ENCODE data around the gene ARID1B.
"Not testable (repeated sequence)": the region's sequence is repeated elsewhere in the genome, so short reads cannot be mapped to it uniquely, and the experiment has no call there.

ARID1B gene

DNA sequence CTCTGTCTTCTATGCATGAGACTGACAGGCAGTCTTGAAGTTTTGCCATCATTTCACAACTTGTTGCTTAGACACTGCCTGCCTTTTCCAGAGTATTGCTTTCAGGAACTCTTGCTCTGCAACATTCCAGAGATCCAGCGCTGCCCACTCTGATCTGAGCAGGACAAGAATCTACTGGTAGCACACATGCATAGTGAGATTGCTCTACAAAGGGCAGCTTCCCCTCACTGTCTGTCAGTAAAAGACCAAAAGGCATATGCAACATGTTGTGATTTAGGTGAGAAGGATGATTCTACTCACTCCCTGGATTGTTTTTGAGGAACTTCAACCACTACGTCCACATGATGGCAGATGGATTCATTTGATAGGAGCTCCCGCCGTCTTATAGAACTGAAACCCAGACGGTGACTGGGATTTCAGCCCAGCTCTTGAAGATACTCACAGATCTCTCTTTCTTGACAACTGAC is 259.1 kb downstream of the ARID1B start:
- DNase-seq (ENCODE audit: low read depth): no peak
- no peak overlapping the region for H3K4me3 ChIP-seq (ENCODE audit: low read depth, low read length)
- TF ChIP-seq, protein P1, sequence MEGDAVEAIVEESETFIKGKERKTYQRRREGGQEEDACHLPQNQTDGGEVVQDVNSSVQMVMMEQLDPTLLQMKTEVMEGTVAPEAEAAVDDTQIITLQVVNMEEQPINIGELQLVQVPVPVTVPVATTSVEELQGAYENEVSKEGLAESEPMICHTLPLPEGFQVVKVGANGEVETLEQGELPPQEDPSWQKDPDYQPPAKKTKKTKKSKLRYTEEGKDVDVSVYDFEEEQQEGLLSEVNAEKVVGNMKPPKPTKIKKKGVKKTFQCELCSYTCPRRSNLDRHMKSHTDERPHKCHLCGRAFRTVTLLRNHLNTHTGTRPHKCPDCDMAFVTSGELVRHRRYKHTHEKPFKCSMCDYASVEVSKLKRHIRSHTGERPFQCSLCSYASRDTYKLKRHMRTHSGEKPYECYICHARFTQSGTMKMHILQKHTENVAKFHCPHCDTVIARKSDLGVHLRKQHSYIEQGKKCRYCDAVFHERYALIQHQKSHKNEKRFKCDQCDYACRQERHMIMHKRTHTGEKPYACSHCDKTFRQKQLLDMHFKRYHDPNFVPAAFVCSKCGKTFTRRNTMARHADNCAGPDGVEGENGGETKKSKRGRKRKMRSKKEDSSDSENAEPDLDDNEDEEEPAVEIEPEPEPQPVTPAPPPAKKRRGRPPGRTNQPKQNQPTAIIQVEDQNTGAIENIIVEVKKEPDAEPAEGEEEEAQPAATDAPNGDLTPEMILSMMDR (IDR thresholded peaks at IDR 0.05; ENCODE audit: insufficient read depth, low read depth, low read length, missing control alignments): no peak

DNA sequence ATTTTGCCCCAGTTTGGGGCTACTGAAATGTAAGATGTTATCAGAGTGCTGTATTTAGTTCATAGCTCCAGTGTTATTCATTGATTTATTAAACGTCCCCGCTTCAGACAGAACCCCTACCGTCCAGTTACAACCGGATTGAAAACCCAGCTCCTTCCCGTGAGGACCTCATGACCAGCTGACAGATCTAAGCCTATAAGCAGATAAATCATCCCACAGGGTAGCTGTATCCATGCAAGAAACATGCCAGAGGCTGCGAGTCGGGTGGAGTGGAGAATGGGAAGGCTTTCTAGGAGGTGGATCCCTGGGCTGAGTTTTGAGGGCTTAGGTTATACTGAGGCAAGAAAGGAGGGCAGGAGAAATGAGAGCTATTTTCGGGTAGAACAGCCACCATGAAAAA is 260.0 kb downstream of the ARID1B start:
- DNase-seq (ENCODE audit: low read depth): no peak
- TF ChIP-seq, protein P1 (IDR thresholded peaks at IDR 0.05; ENCODE audit: insufficient read depth, low read depth, low read length, missing control alignments): no peak
- H3K4me3 ChIP-seq (ENCODE audit: low read depth, low read length): no peak overlapping the region

DNA sequence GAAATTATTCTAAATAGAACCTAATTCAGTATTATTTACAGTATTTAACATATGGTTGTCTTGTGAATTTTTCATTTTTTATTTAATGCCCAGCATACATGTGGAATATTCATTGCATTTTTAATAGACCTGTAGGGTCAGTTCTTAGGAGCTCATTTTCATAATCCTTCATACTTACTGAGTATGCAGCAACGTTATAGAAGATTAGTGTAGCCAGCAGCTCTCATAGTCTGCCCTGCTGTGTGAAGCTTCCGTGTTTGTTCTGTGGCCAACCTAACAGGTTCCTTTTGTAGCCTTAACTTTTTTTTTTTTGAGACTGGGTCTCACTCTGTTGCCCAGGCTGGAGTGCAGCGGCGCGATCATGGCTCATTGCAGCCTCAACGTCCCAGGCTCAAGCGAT is 261.4 kb downstream of the ARID1B start:
- DNase-seq (ENCODE audit: low read depth): no peak
- no peak overlapping the region for H3K4me3 ChIP-seq (ENCODE audit: low read depth, low read length)
- TF ChIP-seq, protein P1 (IDR thresholded peaks at IDR 0.05; ENCODE audit: insufficient read depth, low read depth, low read length, missing control alignments): no peak

DNA sequence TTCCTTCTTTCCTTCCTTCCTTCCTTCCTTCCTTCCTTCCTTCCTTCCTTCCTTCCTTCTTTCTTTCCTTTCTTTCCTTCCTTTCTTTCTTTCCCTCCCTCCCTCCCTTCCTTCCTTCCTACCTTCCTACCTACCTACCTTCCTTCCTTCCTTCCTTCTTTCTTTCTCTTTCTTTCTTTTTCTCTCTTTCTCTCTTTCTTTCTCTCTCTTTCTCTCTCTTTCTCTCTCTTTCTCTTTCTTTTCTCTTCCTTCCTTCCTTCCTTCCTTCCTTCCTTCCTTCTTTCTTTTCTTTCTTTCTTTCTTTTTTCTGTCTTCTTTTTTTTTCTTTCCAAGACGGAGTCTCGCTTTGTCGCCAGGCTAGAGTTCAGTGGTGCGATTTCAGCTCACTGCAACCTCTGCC is 262.5 kb downstream of the ARID1B start:
- not testable (repeated sequence) for H3K4me3 ChIP-seq (ENCODE audit: low read depth, low read length)

DNA sequence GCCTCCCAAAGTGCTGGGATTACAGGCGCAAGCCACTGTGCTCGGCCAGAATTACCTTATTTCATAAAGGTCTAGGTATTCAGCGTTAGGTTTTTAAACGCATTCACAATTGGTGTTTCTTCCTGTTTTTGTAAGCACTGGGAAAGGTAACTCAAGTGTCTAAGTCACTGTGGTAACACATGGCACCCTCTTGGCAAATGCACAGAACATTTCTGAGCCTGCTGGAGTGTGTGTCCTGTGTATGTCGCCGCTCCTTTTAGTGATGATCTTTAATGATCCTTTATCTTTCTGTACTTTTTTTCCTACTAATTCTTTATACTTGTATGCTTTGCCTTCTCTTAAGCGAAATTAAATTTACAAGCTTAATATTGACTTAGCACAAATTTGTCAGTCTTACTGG is 263.0 kb downstream of the ARID1B start:
- TF ChIP-seq, protein P1 (IDR thresholded peaks at IDR 0.05; ENCODE audit: insufficient read depth, low read depth, low read length, missing control alignments): no peak
- no peak for DNase-seq (ENCODE audit: low read depth)
- H3K4me3 ChIP-seq (ENCODE audit: low read depth, low read length): no peak overlapping the region

More for the DNA sequence above, 262.5 kb downstream of the ARID1B start:
- not testable (repeated sequence) for DNase-seq (ENCODE audit: low read depth)

DNA sequence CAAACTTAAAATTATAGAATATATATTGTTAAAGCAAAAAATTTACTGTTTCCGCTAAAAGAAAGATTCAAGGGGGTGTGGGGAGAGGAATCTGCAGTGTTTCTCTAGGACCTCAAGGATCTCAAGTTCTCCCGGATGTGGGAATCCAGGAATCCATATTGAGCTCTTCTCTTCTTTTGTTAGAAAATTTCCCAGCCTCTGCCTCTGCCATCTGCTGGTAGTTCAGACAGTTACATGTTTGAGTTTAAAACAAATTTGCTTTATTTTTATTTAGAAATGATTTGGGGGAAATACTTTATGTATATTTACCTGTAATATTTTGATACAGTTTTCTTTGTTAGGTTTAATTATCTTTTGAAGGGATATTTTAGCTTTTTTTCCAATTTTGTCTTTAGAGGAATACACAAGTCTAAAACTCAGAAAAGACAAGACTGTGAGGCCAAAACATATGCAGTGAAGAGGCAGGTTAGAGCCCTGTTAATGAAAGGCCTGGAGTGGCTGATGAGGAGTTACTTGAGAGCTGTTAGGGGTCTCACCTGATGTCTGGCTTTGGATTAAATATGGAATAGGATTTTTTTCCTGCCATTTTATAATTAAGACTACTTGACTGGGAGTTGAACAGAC is 268.8 kb downstream of the ARID1B start:
- TF ChIP-seq, protein P1 (IDR thresholded peaks at IDR 0.05; ENCODE audit: insufficient read depth, low read depth, low read length, missing control alignments): peak; percentile 40
- no peak for DNase-seq (ENCODE audit: low read depth)
- no peak overlapping the region for H3K4me3 ChIP-seq (ENCODE audit: low read depth, low read length)

DNA sequence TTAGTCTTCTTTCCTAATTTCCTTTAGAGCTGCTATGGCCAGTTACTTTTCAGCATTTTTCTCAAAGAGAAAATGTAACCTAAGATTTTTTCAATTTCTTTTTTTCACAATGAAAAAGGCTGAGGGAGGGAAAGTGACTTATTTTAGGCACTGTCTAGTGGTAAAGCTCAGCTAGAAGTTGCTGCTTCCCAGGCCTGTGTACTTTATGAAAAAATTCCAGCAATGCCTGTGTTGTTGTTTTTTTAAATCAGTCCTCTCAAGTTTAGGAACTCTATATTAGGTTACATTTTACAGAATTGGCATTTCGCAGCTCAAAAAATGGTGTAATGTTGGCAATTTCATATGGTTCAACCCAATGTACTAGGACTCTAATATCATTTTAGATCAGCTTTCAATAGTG is 269.6 kb downstream of the ARID1B start:
- no peak overlapping the region for H3K4me3 ChIP-seq (ENCODE audit: low read depth, low read length)
- TF ChIP-seq, protein P1 (IDR thresholded peaks at IDR 0.05; ENCODE audit: insufficient read depth, low read depth, low read length, missing control alignments): no peak
- no peak for DNase-seq (ENCODE audit: low read depth)
